NCI-H2171 (cell line): ENCODE data around the gene DHX16.
"Not testable (repeated sequence)": the region's sequence is repeated elsewhere in the genome, so short reads cannot be mapped to it uniquely, and the experiment has no call there.

Experiments used
- DNase-seq: peaks from one replicate; lab custom pipeline; 2025; lab: John Stamatoyannopoulos, UW

Gene DHX16

DNA sequence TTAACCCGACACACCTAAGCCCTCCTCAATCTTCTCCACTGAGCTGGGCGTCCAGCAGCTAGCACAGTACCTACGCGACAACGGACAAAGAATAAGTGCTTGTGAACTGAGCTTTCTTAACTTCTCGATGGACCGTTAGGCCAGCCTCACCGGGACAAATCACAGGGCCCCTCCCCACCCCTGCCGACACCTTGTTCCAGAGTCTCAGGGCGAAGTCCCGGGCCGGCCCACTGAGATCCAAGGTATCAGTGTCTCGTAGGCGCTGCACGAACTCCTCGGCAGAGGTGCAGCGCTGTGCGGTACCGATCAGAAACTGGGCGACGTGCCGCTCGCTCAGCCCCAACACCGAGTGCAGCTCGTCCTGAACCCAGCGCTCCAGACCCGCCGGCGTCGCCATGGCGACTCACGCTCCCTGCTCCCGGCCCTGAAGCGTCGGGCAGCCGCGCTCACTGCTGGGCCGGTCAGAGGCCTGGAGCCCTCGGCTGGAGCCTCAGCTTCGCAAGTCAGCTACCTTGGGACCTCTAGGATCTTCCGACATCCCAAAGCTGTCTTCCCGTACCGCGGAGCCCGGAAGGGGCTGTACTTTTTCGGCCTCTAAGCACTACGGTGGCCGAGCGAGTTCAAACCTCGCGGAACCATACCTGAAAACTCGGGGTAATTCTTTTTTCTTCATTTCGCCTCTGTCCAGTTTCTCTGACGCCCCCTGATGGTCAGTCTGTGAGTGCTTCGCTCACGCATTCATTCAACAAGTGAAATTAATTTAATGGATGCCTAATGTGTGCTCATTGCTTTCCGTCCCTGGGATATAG, at the start of gene DHX16:
Gene DHX16 (minus strand): TSS at position 562 of the 809 bp plus-strand sequence. CDS start 165 bp downstream, at position 397.
- DNase-seq: peak; percentile 88

DNA sequence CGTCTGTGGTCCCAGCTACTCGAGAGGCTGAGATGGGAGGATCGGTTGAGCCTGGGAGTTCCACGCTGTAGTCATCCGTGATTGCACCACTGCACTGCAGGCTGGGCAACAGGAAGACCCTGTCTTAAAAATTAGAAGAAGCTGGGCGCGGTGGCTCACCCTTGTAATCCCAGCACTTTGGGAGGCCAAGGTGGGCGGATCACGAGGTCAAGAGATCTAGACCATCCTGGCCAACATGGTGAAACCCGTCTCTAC, 49.1 kb upstream of the DHX16 start:
- not testable (repeated sequence) for DNase-seq

DNA sequence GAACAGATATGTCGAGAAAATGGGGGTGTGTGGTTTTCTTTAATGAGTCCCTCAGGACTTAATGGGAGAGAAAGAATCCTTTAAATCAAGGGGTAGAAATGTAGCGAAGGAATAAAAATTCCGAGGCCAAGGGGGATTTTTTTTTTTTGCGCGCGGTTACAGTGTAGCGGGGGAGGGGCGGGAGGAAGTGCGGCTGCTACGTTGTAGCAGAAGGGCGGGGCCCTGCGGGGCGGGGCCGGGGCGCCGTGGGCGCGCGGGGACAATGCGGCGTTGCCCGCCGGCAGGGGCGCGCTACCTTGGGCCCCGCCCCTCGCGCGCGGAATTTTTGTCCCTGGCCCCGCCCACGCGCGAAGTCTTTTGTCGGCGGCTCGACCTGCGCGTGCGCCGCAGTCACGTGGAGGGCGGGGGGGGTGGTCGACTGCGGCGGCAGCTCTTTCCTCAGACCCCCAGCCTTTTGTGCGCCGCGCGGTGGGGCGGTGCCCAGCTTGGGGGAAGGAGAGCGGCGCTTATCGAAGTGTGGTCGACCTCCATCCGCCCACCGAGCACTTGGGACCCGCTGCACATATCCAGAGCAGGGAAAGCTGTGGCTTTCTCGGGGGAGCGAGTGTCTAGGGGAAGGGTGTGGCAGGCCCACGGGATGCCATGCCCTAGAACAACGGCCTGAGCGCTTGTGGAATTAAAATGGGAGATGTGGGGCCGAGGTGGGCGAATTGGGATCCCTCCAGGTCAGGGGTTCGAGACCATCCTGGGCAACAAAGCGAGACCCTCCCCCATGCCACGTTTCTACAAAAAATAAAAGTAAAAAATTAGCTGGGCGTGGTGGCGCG, 48.6 kb upstream of the DHX16 start:
- DNase-seq: peak; percentile 96

DNA sequence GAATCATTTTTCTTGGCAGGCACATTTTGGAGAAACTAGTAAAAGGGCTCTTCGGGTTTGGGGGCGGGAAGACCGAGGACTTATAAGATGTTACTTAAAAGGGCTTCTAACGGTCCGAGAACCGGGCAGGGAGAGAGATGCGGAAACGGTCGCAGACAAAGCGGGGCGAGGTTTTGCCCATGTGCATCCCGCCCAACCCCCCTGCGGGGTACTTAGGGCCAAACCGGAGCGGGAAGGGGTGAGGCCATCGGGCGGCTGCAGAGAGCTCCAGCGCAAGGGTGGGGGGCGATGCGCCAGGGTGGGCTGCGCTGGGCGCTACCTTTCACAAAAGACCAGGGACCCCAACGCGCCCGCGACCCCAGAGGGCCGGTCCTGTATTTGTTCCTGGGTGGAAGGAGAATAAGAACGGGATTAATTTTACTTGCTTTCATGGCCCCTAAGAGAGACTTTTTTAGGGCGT, 48.0 kb upstream of the DHX16 start:
- peak; percentile 71 for DNase-seq

DNA sequence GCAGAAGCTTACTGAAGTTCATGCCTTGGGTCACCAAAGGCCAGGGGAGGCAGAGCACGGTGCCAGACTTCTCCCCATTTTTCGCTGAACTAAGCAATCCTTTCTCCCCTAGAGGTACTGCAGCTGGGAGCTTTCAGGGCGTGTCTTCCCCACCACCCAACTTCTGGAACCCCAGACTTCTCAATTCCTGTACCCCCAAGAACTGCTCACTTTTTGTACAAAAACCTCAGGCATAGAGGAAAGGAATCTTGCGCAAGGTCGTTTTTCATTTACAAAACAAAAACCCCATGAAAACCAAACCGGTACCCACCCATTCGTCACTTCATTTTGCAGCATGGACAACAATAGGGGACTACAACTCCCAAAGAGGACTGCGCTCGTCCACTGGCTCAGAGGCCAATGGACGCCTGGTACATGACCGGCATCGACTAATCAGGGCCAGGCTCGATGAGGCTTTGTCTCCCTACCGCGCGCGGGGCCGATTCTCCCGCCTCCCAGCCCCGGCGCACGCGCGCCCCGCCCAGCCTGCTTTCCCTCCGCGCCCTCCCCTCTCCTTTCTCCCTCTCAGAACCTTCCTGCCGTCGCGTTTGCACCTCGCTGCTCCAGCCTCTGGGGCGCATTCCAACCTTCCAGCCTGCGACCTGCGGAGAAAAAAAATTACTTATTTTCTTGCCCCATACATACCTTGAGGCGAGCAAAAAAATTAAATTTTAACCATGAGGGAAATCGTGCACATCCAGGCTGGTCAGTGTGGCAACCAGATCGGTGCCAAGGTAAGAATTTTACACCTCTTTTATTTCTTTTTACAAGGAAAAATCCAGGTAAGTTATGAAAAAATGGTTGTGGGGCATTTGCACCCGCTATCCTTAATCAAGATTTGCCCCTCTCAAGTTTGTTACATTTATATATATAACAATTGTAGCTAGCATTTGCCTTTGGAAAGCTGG, 47.3 kb upstream of the DHX16 start, which contains the start of gene TUBB:
Gene TUBB (plus strand): TSS at position 562 of the 947 bp plus-strand sequence. CDS start 155 bp downstream, at position 717.
- peak; percentile 94 for DNase-seq

DNA sequence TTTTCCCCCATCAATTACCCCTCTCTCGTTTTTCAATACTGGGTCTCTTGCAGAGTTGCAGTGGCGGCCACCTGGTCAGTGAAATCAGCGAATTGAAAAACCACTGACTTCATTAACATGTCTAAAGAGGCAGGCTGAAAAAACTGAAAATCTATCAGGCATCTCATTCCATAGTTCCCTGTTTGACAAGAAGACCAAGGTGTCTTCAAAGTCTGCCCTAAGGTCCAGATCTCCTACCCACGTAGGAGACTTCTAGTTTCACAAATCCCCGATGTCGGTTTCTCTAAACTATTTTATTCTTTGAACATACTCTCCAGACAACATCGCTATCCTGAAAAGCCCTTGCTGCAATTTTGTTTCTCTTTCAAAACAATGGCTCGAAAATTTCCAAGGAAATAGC, 46.5 kb upstream of the DHX16 start:
- no peak for DNase-seq

DNA sequence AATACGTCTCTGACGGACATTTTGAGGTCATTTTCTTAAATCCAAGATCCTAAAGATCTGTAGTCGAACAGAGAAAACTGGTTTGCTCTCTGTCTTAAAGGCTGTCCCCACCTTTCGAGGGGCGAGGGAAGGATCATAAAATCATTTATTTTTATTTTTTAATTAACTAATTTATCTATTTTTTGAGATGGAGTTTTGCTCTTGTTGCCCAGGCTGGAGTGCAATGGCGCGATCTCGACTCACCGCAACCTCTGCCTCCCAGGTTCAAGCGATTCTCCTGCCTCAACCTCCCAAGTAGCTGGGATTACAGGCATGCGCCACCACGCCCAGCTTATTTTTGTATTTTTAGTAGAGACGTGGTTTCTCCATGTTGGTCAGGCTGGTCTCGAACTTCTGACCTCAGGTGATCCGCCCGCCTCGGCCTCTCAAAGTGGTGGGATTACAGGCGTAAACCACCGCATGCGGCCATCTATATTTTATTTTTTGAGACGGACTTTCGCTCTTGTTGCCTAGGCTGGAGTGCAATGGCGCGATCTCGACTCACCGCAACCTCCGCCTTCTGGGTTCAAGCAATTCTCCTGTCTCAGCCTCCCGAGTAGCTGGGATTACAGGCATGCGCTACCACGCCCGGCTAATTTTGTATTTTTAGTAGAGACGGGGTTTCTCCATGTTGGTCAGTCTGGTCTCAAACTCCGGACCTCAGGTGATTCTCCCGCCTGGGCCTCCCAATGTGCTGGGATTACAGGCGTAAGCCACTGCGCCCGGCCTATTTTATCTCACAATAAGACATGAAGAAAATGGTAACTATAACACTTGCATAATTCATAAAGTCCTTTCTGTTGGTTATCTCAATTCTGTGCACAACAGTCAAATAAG, 45.3 kb upstream of the DHX16 start:
- not testable (repeated sequence) for DNase-seq

DNA sequence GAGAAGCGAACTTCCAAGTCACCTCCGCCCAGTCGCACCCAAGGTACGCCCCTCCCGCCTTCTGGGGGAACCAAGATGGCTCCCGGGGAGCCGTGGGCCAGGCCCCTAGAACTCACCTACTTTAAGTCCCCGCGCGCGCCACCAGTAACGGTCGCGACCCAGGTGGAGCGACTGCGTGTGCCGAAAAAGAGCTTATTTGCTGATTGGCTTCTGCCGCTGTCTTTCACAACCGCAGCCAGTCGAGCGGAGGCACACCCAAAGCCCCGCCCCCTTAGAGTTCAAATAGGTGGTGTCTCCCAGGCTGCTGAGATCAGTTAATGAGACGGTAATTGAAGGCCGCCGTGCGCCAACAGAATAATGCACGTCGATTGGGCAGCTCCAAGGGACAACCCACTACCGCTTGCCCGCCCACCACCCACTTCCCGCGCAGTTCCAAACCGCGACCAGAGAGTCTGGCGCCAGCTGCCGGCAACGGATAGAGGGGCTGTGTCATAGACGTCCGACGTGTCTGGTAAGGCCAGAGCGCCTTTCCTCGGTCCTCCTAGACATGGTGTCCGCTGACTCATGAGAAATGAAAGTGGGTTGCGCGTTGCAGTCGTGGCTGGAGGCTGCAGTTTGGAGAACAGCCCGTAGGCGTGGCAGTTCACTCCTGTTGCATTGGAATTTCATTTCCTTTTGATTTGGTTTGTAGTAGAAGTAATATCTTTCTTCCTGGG, 44.5 kb upstream of the DHX16 start, which contains the start of gene MDC1:
Gene MDC1 (minus strand): TSS at position 153 of the 716 bp plus-strand sequence. CDS start 2,106 bp downstream, outside the sequence.
- DNase-seq: peak; percentile 99

DNA sequence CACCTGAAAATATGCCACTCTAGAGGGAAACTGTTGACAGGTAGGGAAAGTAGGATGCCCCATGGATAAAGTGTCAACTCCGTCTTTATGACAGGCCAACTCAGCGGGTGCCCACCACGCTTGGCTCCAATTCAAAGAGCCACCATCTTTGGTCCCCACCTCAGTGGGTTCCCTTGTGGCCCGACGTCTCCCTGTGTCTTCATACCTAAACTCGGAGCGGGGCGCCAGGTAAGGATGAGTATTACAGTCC, 44.0 kb upstream of the DHX16 start:
- no peak for DNase-seq

DNA sequence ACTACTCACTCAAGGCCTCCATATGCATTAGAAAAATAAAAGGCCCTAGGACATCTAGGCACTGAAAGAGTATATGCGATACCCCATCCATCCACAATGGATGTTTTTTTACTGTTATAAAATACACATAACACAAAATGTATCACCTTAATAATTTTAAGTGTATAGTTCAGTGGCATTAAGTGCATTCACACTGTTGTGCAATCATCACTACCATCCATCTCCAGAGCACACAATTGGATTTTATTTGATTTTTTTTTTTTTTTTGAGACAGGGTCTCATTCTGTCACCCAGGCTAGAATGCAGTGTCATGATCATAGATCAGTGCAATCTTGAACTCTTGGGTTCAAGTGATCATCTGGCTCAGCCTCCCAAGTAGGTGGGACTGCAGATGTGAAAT, 41.5 kb upstream of the DHX16 start:
- no peak for DNase-seq

DNA sequence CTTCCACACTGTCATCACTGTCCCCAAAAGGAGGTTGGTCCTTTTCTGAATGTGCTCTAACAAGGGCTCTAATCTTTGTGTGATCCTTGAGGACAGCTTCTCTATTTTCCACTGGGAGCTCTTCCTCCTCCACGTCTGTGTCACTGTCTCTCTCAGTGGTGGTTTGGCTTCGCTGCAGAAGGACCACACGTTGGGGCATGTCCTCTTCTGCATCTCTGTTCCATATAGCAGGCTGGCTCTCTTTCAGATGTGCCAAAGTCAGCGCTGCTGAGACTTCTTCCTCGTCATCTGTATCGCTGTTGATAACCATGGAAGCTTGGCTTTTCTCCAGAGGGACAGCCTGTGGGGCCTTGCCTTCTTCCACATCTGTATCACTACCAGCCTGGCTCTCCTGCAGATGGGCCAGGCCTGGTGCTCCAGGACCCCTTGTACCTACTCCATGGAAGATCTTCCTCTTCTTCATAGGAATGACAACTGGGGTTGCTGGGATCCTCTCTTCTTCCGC, 39.7 kb upstream of the DHX16 start:
- DNase-seq: no peak

DNA sequence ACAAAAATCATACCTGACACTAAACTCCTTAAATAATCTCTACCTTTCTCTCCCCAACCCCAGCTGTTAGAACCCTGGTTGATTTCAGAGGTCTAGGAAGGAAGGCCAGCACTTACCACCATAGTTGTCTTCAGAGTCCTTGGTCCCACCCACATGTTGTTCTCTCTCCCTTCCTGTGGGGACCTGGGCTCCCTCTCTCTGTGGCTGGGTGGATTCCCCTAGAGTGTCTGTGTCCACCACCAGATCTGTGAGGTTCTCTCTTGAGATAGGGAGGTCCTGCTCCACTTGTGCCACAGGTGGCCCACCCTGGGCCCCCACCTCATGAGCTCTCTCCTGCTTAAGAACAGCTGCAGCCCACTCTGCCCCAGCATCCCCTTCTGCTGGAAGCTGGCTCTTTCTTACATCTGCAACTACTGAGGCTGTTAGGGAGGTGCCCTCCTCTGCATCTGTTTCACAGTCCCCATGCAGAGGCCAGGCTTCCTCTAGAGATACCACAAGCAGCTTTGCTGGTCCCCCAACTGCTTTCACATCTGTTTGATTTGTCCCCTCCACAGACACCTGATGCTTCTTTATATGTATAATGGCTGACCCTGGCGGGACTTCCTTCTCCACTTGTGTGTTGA, 39.1 kb upstream of the DHX16 start:
- no peak for DNase-seq

DNA sequence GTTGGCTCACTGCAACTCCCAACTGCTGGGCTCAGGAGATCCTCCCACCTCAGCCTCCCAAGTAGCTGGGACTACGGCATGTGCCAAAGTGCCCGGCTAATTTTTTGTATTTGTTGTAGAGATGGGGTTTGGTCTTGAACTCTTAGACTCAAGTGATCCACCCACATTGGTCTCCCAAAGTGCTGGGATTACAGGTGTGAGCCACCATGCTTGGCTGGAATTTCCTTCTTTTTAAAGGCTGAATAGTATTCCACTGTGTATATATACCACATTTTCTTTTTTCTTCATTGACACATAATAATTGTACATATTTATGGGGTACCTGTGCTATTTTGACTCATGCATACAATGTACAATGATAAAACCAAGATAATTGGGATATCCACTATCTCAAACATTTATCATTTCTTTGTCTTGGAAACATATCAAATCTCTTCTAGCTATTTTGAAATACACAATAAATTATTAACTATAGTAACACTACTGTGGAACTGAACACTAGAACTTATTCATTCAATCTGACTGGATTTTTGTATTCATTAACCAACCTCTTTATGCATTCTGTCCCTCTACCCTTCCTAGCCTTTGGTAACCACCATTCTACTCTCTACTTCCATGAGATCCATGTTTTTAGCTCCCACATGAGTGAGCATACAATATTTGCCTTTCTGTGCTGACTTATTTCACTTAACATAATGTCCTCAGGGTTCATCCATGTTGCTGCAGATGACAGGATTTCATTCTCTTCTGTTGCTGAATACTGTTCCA, 36.5 kb upstream of the DHX16 start:
- no peak for DNase-seq

DNA sequence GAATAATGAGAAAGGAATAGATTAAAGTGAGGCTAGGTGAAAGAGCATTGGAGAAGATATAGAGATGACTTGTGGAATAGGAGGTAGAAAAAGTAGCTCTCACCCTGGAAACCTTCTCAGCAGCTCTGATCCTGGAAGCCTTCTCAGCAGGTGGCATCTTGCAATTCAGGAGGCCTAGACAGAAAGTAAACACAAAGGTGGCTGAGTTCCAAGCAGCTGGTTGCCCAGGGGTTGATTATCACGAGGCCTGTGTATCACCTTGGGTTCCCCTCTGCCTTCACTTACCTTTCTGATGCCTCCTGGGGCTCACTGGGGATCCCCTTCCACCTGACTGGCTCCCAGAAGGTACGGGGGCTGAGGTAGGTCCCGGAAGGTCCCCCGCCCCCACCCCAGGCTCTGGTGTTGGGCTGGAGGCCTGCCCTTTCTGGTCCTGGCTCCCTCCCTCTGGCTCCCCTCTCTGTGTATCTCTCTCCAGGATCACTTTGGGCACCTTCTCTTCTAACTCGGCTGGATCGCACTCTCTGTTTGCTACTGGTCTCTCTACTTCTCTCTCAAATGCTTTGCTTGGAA, 34.6 kb upstream of the DHX16 start:
- peak; percentile 40 for DNase-seq

DNA sequence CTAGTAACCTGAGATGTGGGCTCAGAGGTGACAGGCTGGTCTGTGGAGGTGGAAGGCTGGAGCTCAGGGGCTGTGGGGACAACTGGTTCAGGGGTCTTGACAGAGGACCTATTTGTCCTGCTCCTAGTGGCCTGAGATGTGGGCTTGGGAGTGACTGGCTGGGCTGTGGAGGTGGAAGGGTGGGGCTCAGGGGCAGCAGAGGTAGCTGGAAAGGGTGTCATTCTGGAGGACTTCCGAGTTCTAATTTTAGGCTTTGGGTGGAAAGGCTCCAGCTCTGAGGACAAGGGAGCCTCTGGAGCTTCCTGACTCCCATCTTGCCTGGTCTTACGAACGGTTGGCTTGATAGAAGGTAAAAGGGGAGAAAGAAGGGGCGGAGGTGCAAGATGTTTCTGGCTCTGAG, 32.8 kb upstream of the DHX16 start:
- DNase-seq: no peak

DNA sequence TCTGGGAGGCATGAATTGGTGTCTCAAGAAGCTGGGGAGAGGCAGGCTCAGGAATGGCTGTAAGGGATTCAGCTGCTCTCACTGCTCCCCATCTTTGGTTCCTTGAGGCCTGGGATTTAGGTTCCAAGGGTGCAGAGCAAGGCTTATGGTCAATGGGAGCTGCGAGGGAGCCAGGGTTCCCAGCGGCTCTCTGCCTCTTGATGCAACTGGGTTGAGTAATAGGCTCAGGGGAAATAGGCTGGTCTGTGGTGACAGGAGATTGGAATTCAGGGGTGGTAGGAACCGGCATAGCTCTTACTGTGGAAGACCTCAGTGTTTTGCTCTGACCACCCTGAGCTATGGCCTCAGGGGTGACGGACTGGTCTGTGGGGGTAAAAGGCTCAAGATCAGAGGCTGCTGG, 31.0 kb upstream of the DHX16 start:
- DNase-seq: no peak

DNA sequence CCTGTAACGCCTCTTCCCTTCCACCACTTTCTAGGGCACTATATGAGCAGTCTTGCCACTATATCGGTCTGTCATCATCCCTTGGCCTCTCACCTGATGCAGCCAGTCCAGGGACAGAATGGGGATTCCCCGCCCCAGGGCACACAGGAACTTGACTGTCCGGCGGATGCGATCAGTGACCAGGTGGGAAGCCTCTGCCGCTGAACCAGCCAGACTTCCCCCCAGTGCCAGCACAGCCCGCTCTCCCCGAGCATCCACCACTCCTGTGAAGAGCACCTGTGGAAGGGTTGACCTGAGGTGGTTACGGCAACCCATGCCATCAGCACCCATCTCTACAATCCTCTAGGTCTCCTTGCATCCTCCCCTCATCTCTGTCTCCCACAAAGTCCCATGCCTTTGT, 30.2 kb upstream of the DHX16 start:
- no peak for DNase-seq

DNA sequence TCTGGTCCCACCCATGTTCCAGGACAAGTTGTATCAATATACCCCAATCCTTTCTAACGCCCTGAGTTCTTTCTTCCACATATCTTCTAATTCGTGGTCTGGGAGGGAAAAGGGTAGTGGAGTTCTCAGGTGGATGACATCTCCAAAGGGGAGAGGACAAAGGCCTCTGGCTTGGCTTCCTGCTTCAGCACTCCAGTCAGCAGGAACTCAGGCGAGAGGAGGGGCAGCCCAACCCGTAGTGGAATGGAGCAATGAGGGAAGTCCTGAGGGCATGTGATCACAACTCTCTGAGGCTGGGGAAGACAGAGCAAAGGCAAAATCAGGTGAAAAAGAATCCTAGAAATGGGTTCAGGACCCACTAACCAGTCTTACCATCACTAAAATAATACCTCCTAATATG, 27.5 kb upstream of the DHX16 start:
- no peak for DNase-seq

DNA sequence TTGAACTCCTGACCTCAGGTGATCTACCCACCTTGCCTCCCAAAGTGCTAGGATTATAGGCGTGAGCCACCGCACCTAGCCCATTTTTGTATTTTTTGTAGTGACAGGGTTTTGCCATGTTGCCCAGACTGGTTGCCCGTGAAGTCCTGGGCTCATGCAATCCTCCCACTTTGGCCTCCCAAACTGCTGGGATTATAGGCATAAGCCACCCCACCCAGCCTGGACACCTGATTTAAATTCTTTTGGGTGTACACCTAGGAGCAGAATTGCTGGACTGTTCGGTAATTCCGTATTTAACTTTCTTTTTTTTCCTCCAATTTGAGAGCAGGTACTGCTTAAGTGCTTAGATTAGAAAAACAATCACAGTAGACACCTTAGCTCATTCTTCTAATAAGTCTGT, 23.6 kb upstream of the DHX16 start:
- DNase-seq: no peak
